Stimulated activated CD8-positive, alpha-beta memory T cell treated with anti-CD3 and anti-CD28 coated beads, Interleukin-4, amount 100 ng/mL, for 1 hour (primary cell): ENCODE results near the gene GFY.
"Not testable (repeated sequence)": the region's sequence is repeated elsewhere in the genome, so short reads cannot be mapped to it uniquely, and the experiment has no call there.

Experiments used
- DNase-seq, 2 donors: peaks; one replicate each; pipeline ENCODE4 v3.0.0-alpha.2; 2020; ENCODE audit warnings: low read depth in 2 of 2, low spot score in 1 of 2

Gene GFY

DNA sequence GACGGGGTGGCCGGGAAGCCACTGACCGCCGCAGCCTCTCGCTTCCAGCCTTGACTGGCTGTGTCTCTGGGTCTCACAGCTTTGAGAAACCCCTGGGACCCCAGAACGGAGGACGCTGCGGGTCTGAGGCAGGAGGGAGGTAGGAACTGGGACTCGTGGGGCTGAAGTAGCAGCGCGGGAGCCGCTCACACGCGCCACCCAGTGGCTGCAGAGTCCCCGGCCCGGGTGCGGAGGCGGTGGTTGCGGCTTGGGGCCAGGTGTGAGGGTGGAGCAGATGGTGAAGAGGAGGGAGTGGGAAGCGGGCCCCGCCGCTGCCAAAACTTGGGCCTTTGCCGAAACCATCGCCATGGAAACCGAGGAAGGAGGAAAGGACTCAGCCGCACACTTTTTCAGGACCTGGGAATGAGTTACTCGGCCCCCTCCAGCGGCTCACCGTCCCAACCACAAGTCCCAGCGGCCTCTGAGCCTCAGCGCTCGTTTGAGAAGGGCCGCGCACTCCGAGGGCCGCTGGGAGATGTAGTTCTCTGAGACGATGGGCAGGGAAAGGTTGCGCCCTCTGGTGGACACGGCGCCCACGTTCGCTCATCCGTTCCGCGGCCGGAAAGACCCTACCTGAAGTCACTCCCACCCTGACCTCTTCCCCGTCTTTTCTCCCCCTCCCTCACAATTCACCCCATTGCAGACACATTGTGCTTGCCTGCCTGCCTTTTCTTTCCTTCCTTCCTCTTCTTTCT, 18.3 kb downstream of the GFY start:
- DNase-seq = peak; percentile 84 to 86

DNA sequence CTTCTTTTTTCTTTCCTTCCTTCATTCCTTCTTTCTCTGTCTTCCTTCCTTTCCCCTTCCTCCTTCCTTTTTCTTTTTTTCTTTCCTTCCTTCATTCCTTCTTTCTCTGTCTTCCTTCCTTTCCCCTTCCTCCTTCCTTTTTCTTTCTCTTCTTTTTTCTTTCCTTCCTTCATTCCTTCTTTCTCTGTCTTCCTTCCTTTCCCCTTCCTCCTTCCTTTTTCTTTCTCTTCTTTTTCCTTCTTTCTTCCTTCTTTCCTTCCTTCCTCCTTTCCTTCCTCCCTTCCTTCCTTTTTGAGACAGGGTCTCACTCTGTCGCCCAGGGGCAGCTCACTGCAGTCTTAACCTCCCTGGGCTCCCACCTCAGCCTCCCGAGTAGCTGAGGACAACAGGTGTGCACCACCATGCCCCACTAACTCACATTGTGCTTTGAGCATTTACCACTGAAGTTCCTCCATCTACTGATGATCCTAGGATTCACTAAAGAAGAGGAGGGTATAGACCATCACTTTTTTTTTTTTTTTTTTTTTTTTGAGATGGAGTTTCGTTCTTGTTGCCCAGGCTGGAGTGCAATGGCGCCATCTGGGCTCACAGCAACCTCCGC, 19.0 kb downstream of the GFY start:
- not testable (repeated sequence) for DNase-seq

DNA sequence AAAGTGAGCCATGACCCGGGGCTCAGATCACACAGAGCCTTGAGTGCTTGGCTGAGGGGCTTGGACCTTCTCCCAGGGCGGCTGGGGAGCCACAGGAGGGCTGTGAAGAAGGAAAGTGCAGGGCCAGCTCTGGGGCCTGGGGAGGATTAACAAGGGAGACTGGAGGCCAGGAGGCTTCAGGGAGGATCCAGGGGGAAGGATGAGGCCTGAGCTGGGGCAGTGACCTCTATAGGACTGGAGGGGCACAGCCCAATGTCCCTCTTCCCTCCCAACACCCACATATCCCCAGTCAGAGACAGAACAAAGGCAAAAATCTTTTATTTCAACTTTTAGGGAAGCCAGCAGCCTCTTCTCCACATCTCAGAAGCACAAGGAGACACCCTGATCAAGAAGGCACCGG, 20.8 kb downstream of the GFY start:
- DNase-seq = no peak

DNA sequence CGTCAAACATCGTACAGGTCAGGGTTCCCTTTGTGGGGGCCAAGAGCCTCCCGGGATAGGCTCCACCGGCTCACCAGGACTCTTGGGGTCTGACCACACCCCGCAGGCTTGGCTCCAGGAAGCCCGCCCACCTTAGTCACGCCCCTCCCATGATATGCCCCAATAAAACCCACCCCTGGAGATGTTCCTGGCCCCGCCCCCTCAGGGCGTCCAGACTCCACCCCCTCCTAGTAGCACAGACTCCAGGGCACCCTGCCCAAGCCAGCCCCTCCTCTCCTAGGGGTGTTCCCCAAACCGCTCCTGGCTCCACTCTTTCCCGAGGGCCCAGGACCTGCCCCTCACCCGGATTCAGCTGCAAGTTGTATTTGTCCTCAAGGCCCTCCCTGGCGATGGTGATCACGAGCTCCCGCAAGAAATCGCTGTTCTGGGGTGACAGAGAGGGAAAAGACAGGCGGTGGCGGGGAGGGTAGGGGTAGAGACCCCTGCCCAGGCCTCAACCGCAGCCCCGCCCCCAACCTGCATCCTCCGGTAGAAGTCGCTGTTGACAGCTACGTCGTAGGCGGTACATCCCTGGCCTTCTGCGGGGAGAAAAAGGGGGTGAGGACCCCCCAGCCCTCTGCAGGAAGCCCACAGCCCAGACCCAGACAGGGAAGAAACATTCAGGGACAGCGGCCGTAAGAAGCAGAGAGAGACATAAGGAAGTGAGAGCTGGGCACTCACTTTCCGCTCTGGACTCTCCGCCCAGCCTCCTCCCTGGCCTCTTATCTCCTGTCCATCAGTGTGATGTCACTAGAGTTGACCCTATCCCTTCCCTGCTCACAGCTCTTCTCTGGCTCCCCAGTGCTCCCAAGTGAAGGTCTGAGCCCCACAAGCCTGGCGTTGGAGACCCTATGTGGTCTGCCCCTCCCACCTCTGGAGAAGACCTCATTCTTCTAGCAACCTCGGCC, 22.6 kb downstream of the GFY start:
- no peak for DNase-seq

DNA sequence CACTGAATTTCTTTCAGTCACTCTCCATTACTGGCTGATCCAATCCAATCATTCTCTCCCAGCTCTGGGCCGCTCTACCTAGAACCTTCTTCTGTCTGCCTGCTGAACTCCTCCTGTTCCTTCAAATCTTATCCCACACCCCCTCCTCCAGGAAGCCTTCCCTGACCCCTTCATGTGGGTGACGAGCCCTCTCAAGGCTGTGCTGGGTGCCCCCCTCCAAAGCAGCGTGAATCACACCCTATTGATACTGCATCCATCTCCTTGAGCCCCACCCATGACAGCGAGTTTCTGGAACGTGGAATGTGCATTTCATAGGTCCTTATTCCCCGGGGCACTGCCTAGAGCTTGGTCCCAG, 23.2 kb downstream of the GFY start:
- no peak for DNase-seq

DNA sequence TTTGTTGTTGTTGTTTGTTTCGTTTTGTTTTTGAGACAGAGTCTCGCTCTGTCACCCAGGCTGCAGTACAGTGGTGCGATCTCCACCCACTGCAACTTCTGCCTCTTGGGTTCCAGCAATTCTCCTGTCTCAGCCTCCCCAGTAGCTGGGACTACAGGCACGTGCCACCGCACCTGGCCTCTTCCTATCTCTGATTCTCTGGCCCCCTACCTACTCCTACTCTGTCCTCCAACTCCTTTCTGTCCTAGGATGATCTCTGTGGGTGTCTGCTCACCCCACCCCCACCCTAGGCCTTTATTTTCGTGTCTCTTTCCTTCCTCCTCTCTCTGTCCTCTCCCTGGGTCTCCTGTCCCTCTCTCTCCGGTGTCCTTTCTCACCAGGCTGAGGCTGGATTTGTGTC, 25.2 kb downstream of the GFY start:
- no peak for DNase-seq

DNA sequence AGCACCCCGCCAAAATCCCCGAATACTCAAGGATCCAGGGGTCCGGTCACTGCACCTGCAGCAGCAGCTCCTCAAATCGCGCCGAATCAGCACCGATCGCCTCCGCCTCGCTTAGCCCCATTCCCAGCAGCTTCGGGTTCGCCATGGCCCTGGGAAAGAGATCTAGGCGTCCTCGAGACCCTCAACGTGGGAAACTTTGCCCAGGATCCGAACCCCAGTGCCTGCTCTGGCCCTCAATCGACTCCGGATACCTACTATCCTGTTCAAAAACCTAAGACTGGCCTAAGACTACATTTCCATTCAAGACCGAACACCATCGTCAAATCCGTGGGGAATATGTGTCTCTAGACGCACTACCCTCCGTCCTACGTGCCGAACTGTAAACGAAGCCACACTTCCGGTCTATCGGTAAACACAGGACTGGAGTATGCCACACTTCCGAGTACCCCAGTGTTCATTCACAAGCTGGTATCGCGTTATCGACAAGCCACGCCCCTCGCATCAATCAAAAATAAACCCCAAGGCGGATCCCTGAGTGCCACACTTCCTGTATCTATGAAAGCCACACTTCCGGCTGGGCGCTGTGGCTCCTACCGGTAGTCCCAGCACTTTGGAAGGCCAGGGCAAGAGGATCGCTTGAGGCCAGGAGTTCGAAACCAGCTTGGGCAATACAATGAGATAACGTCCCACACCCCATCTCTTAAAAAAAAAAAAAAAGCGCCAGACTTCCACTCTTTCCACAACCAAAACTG, 26.4 kb downstream of the GFY start, which contains the start of gene PIH1D1:
Gene PIH1D1, minus strand, starts transcription at position 385 of the 752 bp plus-strand sequence. Its CDS starts 240 bp downstream, at position 145.
- peak; percentile 84 to 86 for DNase-seq

DNA sequence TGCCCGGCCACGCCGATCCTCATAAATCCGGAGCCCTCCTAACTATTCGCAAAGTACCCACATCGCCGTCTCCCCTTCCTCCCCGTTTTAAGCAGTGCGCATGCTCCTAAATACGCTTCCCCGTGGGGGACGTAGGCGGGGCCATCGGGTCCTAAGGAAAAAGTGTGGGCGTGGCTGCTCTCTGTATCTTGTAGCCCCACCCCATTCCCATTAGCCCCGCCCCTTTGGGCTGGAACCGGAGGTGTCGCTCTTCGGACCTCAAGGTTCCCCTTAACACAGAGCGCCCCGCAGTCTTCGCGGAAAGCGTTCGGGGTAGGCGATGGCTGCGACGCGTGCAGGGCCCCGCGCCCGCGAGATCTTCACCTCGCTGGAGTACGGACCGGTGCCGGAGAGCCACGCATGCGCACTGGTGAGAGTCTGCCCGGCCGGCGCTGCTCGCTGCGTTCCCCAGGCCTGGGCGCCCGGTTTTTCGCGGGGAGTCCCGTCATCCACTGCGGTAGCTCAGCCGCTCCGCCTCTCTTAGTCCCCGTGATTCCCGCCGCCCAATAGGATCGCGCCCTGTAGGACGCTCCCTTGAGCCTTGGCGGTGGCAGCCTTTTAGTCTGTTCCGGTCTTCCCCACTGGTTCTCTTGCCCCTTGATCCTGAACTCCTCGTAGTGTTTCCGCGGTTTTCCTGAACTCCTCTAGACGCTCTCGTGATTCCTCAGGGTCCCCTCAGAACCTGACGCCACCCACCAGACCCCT, 28.0 kb downstream of the GFY start, which contains the start of gene ALDH16A1:
Gene ALDH16A1, plus strand, starts transcription at position 213 of the 744 bp plus-strand sequence. Its CDS starts 107 bp downstream, at position 320.
- peak; percentile 93 to 96 for DNase-seq

DNA sequence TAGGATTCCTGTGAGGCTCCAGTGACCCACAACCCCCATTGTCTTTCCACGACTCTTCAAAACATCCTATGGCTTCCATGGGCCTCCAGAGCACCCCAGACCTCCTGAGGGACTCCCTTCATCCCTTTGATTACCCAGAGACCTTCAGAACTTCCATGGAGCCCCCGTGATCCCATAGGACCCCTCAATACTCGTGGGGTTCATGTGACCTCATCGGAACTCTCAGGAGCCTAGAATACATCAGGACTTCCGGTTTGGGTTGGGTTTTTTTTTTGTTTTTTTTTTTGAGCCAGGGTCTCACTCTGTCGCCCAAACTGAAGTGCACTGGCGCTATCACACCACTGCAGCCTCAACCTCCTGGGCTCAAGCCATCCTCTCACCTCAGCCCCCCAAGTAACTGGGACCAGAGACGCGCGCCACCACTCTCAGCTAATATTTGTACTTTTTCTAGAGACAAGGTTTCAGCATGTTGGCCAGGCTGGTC, 28.6 kb downstream of the GFY start:
- no peak for DNase-seq

DNA sequence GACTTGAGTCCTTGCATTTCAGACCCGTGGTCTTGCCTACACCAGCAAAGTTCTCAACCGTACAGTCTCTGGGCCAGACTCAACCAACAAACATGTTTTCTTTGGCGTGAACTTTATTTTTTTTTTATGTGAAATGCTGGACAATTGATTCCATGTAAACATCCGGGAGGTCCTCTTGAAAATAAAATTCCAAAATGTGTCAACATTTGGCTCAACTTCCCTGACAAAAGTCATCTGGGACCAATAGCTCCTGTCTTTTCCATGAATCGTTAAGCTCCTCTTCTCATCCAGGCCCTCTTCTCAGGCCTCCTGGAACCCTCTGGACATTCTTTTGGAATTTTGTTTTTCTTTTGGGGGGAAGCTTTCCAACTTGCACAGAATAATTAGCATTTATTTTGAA, 30.6 kb downstream of the GFY start:
- DNase-seq = no peak

DNA sequence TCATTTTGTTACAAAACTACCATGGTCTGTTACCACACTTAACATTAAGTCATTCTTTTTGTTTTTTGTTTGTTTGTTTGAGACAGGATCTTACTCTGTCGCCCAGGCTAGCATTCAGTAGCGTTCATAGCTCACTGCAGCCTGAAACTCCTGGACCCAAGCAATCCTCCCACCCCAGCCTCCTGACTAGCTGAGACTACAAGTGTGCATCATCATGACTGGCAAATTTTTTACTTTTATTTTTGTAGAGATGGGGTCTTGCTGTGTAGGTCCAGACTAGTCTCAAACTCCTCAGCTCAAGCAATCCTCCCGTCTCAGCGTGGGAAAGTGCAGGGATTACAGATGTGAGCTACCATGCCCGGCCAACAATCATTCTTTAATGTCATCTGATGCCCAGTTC, 31.1 kb downstream of the GFY start:
- no peak for DNase-seq

DNA sequence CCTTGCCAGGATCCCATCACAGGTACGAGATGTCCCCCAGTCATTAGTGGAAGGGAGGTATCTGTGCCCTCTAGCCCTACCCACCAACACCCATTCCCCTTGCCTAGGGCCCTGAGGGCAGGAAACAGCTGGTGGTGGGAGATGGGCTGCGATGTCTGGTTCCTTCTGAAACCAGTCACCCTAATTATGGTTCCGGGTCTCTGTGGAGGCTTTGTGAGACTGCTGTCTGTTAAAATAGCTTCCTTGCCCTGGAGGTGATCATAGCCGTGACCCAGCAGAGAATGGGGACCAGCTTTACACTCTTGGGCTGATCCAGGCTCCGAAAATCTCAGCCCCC, 33.3 kb downstream of the GFY start:
- no peak for DNase-seq

DNA sequence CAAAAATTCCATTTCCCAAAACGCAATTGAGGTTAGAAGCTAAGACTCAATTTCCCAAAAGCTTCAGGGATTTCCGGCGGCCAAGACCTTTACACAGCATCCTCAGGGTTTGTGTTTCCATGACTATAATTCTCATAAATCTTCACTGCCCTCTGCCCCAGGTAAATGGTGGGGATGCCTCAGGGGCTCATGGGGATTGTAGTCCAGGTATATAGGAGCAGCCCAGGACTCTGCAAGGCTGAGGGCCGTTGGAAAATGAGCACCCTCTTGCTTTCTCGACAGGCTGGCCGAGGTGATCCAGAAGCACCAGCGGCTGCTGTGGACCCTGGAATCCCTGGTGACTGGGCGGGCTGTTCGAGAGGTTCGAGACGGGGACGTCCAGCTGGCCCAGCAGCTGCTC, 34.2 kb downstream of the GFY start:
- no peak for DNase-seq

DNA sequence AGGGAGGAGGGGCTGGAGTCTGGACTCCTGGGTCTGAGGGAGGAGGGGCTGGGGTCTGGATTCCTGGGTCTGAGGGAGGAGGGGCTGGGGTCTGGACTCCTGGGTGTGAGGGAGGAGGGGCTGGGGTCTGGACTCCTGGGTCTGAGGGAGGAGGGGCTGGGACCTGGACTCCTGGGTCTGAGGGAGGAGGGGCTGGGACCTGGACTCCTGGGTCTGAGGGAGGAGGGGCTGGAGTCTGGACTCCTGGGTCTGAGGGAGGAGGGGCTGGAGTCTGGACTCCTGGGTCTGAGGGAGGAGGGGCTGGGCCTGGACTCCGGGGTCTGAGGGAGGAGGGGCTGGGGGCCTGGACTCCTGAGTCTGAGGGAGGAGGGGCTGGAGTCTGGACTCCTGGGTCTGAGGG, 35.9 kb downstream of the GFY start:
- not testable (repeated sequence) for DNase-seq

DNA sequence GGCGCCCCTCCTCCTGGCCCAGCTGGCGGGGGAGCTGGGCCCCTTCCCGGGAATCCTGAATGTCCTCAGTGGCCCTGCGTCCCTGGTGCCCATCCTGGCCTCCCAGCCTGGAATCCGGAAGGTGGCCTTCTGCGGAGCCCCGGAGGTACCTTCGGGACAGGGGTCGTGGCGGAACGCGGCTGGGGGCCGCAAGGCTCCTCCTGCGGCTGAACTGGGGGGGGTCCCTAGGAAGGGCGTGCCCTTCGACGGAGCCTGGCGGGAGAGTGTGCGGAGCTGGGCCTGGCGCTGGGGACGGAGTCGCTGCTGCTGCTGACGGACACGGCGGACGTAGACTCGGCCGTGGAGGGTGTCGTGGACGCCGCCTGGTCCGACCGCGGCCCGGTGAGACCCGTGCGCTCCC, 36.5 kb downstream of the GFY start:
- DNase-seq = no peak

DNA sequence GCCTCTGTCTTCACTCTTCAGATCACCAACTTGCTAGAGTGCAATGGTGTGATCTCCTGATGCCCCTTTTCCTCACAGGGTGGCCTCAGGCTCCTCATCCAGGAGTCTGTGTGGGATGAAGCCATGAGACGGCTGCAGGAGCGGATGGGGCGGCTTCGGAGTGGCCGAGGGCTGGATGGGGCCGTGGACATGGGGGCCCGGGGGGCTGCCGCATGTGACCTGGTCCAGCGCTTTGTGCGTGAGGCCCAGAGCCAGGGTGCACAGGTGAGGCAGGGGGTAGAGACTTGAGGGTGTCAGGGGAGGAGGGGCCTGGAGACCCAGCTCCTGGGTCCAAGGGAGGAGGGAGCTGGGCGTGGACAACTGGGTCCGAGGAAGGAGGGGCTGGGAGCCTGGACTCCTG, 37.3 kb downstream of the GFY start:
- no peak for DNase-seq

DNA sequence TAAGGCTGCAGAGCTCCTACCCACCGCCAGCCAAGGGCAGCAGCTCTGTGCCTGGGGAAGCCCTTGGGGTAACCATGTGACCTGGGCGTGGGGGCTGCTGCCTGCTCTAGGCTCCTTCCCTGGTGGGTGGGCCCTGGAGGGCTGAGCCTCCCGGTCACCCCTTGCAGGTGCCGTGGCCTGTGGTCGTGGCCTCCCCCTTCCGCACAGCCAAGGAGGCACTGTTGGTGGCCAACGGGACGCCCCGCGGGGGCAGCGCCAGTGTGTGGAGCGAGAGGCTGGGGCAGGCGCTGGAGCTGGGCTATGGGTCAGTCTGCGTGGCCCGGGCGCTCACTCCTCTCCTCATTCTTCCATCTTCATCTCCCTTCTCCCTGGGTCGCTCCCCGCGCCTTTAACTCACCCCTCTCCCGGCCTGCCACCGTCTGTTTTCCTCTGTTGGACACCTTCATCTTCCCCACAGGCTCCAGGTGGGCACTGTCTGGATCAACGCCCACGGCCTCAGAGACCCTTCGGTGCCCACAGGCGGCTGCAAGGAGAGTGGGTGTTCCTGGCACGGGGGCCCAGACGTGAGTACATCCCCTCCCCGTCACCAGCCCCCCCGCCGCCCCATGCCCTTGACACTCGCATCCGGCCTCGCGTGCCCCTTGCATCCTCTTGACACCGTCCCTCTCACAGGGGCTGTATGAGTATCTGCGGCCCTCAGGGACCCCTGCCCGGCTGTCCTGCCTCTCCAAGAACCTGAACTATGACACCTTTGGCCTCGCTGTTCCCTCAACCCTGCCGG, 39.0 kb downstream of the GFY start:
- DNase-seq = no peak

DNA sequence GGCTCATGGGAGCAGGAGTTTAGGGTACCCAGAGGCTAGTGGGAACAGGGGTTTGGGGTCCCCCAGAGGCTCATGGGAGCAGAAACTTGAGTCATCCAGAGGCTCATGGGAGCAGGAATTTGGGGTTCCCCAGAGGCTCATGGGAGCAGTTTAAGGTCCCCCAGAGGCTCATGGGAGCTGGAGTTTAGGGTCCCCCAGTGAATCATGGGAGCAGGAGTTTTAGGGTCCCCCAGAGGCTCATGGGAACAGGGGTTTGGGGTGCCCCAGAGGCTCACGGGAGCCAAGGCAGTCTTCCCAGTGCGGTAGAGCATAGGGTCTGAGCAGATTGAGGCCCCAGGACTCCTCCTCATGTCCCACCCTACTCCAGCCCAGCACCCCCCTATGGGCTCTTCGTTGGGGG, 40.2 kb downstream of the GFY start:
- DNase-seq = no peak

DNA sequence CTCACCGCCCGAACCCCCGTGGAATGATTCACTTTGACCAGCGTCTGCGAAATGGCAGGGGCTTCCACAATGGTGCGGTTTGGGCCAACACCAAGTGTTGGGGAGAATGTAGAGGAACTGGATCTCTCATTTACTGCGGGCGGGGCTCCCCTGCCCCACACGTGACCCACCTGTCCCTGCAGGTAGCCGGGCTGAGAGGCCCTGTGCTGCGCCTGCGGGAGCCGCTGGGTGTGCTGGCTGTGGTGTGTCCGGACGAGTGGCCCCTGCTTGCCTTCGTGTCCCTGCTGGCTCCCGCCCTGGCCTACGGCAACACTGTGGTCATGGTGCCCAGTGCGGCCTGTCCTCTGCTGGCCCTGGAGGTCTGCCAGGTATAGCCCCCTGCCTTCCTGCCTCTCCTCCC, 43.0 kb downstream of the GFY start:
- DNase-seq = no peak
